ENCODE data around the gene KMO.

GRCh38 chr1:241593186-241593585 lies 61.0 kb downstream of the KMO start:
- no peak for TF ChIP-seq POLR2A (IDR thresholded peaks at IDR 0.05)
- no peak for TF ChIP-seq CTCF (IDR thresholded peaks at IDR 0.05)

Data from adrenal gland (tissue), 5 donors.